ENCODE results near the gene IRS2.

The IRS2 gene

GRCh38 chr13:109764045-109764444, 22.3 kb downstream of the IRS2 start:
- DNase-seq (ENCODE audit: low read depth), result no peak
- TF ChIP-seq CTCF (conservative IDR thresholded peaks at IDR 0.05; ENCODE audit: low read depth, low read length), result no peak
- H3K4me3 ChIP-seq (ENCODE audit: low read depth, low read length), result no peak overlapping the region

GRCh38 chr13:109762791-109763190, 23.6 kb downstream of the IRS2 start:
- DNase-seq (ENCODE audit: low read depth), result no peak
- no peak for TF ChIP-seq CTCF (conservative IDR thresholded peaks at IDR 0.05; ENCODE audit: low read depth, low read length)

GRCh38 chr13:109761695-109762094, 24.7 kb downstream of the IRS2 start:
- no peak for TF ChIP-seq CTCF (conservative IDR thresholded peaks at IDR 0.05; ENCODE audit: low read depth, low read length)
- H3K4me3 ChIP-seq (ENCODE audit: low read depth, low read length), result no peak overlapping the region
- DNase-seq (ENCODE audit: low read depth), result no peak

More at GRCh38 chr13:109762791-109763190, 23.6 kb downstream of the IRS2 start:
- H3K4me3 ChIP-seq (ENCODE audit: low read depth, low read length), result no peak overlapping the region

GRCh38 chr13:109760951-109761350, 25.4 kb downstream of the IRS2 start:
- no peak for DNase-seq (ENCODE audit: low read depth)
- TF ChIP-seq CTCF (conservative IDR thresholded peaks at IDR 0.05; ENCODE audit: low read depth, low read length), result no peak
- H3K4me3 ChIP-seq (ENCODE audit: low read depth, low read length), result no peak overlapping the region

- TF ChIP-seq CTCF (conservative IDR thresholded peaks at IDR 0.05; ENCODE audit: low read depth, low read length), result no peak
These were observed 26.0 kb downstream of the IRS2 start for GRCh38 chr13:109760402-109760801.

GRCh38 chr13:109759609-109760008, 26.8 kb downstream of the IRS2 start:
- no peak overlapping the region for H3K4me3 ChIP-seq (ENCODE audit: low read depth, low read length)
- DNase-seq (ENCODE audit: low read depth), result no peak
- no peak for TF ChIP-seq CTCF (conservative IDR thresholded peaks at IDR 0.05; ENCODE audit: low read depth, low read length)

More at GRCh38 chr13:109760402-109760801, 26.0 kb downstream of the IRS2 start:
- DNase-seq (ENCODE audit: low read depth), result no peak
- no peak overlapping the region for H3K4me3 ChIP-seq (ENCODE audit: low read depth, low read length)

- no peak for DNase-seq (ENCODE audit: low read depth)
- no peak for TF ChIP-seq CTCF (conservative IDR thresholded peaks at IDR 0.05; ENCODE audit: low read depth, low read length)
- no peak overlapping the region for H3K4me3 ChIP-seq (ENCODE audit: low read depth, low read length)
These were observed 27.4 kb downstream of the IRS2 start for GRCh38 chr13:109758937-109759480.
